Measurements from ENCODE around the gene C1orf159.

The C1orf159 gene

GRCh38 chr1:1081311-1082238, 34.3 kb downstream of the C1orf159 start:
- H3K23ac ChIP-seq (ENCODE audit: low read depth, low read length, poor library complexity) = peak overlapping the region; percentile 65
- no peak overlapping the region for H2BK120ac ChIP-seq (ENCODE audit: low read depth, low read length)
- no peak overlapping the region for H3K9ac ChIP-seq (ENCODE audit: low read depth, low read length, poor library complexity)
- peaks cover 0 to 3% (median 0%) of the 10 kb centered on the region in 3 experiments for H3K27me3 ChIP-seq (ENCODE audit: control insufficient read depth in 3 of 3, insufficient read depth in 3 of 3, low read depth in 1 of 3, low read length in 3 of 3)
- H2AFZ ChIP-seq (ENCODE audit: low read length) = no peak overlapping the region
- H3K4me3 ChIP-seq (ENCODE audit: low read length in 2 of 2) = peak overlapping the region in 1 of 2 donors; percentile 0
- H4K8ac ChIP-seq (ENCODE audit: low read depth, low read length) = no peak overlapping the region
- H3K9me3 ChIP-seq (replicated peaks in 1 of 2; ENCODE audit: control insufficient read depth in 2 of 2, insufficient read depth in 1 of 2, low read depth in 1 of 2, low read length in 2 of 2) = no peaks in the 10 kb centered on the region
- no peak overlapping the region for H2BK12ac ChIP-seq (ENCODE audit: low read length)
- H3K4me1 ChIP-seq (ENCODE audit: control insufficient read depth in 2 of 2, insufficient read depth in 1 of 2, low read depth in 1 of 2, low read length in 2 of 2) = peaks cover 7 to 11% of the 10 kb centered on the region in 2 donors
- no peak overlapping the region for H3K4me2 ChIP-seq (ENCODE audit: insufficient read depth, low read length, poor library complexity, severe bottlenecking)
- H2AK5ac ChIP-seq (ENCODE audit: low read depth, low read length) = no peak overlapping the region
- peaks cover 3% of the 10 kb centered on the region for H3K79me1 ChIP-seq (ENCODE audit: low read depth, low read length)
- peaks cover 2 to 3% of the 10 kb centered on the region in 2 donors for H3K36me3 ChIP-seq (replicated peaks in 1 of 2; ENCODE audit: control insufficient read depth in 2 of 2, insufficient read depth in 2 of 2, low read length in 2 of 2)
- no peak overlapping the region for H3K4ac ChIP-seq (ENCODE audit: low read length)
- H4K91ac ChIP-seq (ENCODE audit: low read depth, low read length, poor library complexity) = no peak overlapping the region
- peak overlapping the region; percentile 67 for H2BK15ac ChIP-seq (ENCODE audit: low read length)
- H3K27ac ChIP-seq (replicated peaks; ENCODE audit: low read length) = no peak overlapping the region
- no peak for DNase-seq (ENCODE audit: low spot score)
- no CpG with 5 or more reads among the region's 52 CpGs for WGBS, 2 donors (ENCODE audit: extremely low coverage in 2 of 2, insufficient read length in 2 of 2, insufficient replicate concordance in 1 of 2)
- H3K18ac ChIP-seq (ENCODE audit: low read length) = no peak overlapping the region
- no peak overlapping the region for H3K14ac ChIP-seq (ENCODE audit: low read length)
- peak overlapping the region; percentile 53 for H2BK5ac ChIP-seq (ENCODE audit: low read length)

GRCh38 chr1:1080951-1081310, 35.0 kb downstream of the C1orf159 start:
- peaks cover 7 to 11% of the 10 kb centered on the region in 2 donors for H3K4me1 ChIP-seq (ENCODE audit: control insufficient read depth in 2 of 2, insufficient read depth in 1 of 2, low read depth in 1 of 2, low read length in 2 of 2)
- H2BK5ac ChIP-seq (ENCODE audit: low read length) = no peak overlapping the region
- no peak overlapping the region for H3K27ac ChIP-seq (replicated peaks; ENCODE audit: low read length)
- H3K18ac ChIP-seq (ENCODE audit: low read length) = no peak overlapping the region
- H2BK120ac ChIP-seq (ENCODE audit: low read depth, low read length) = no peak overlapping the region
- peaks cover 0 to 3% (median 0%) of the 10 kb centered on the region in 3 experiments for H3K27me3 ChIP-seq (ENCODE audit: control insufficient read depth in 3 of 3, insufficient read depth in 3 of 3, low read depth in 1 of 3, low read length in 3 of 3)
- no peak overlapping the region for H2AK5ac ChIP-seq (ENCODE audit: low read depth, low read length)
- H3K23ac ChIP-seq (ENCODE audit: low read depth, low read length, poor library complexity) = peak overlapping the region; percentile 65
- no peak overlapping the region for H2BK12ac ChIP-seq (ENCODE audit: low read length)
- peak overlapping the region; percentile 67 for H2BK15ac ChIP-seq (ENCODE audit: low read length)
- no peak overlapping the region for H4K8ac ChIP-seq (ENCODE audit: low read depth, low read length)
- WGBS, 2 donors (ENCODE audit: extremely low coverage in 2 of 2, insufficient read length in 2 of 2, insufficient replicate concordance in 1 of 2) = no CpG with 5 or more reads among the region's 9 CpGs
- peaks cover 0 to 2% of the 10 kb centered on the region in 2 donors for H3K36me3 ChIP-seq (replicated peaks in 1 of 2; ENCODE audit: control insufficient read depth in 2 of 2, insufficient read depth in 2 of 2, low read length in 2 of 2)
- no peak overlapping the region for H3K4ac ChIP-seq (ENCODE audit: low read length)
- no peaks in the 10 kb centered on the region for H3K9me3 ChIP-seq (replicated peaks in 1 of 2; ENCODE audit: control insufficient read depth in 2 of 2, insufficient read depth in 1 of 2, low read depth in 1 of 2, low read length in 2 of 2)
- H3K79me1 ChIP-seq (ENCODE audit: low read depth, low read length) = peaks cover 1% of the 10 kb centered on the region
- H2AFZ ChIP-seq (ENCODE audit: low read length) = no peak overlapping the region
- H4K91ac ChIP-seq (ENCODE audit: low read depth, low read length, poor library complexity) = no peak overlapping the region
- H3K9ac ChIP-seq (ENCODE audit: low read depth, low read length, poor library complexity) = peak overlapping the region; percentile 70
- H3K14ac ChIP-seq (ENCODE audit: low read length) = no peak overlapping the region
- DNase-seq (ENCODE audit: low spot score) = no peak
- H3K4me3 ChIP-seq (ENCODE audit: low read length in 2 of 2) = peak overlapping the region in 1 of 2 donors; percentile 0
- peak overlapping the region; percentile 2 for H3K4me2 ChIP-seq (ENCODE audit: insufficient read depth, low read length, poor library complexity, severe bottlenecking)

GRCh38 chr1:1080122-1080757, 35.6 kb downstream of the C1orf159 start:
- Histone ChIP-seq H3K4me1 (ENCODE audit: control insufficient read depth in 2 of 2, insufficient read depth in 1 of 2, low read depth in 1 of 2, low read length in 2 of 2) (peaks cover 7 to 11% of the 10 kb centered on the region in 2 donors), H3K36me3 (replicated peaks in 1 of 2; ENCODE audit: control insufficient read depth in 2 of 2, insufficient read depth in 2 of 2, low read length in 2 of 2) (peaks cover 0 to 2% of the 10 kb centered on the region in 2 donors), H3K9me3 (replicated peaks in 1 of 2; ENCODE audit: control insufficient read depth in 2 of 2, insufficient read depth in 1 of 2, low read depth in 1 of 2, low read length in 2 of 2) (no peaks in the 10 kb centered on the region), H3K79me1 (ENCODE audit: low read depth, low read length) (peaks cover 1% of the 10 kb centered on the region), H3K14ac (ENCODE audit: low read length) (no peak overlapping the region), H2BK15ac (ENCODE audit: low read length) (peak overlapping the region; percentile 25), H4K91ac (ENCODE audit: low read depth, low read length, poor library complexity) (no peak overlapping the region), H3K18ac (ENCODE audit: low read length) (peak overlapping the region; percentile 92), H3K27me3 (ENCODE audit: control insufficient read depth in 3 of 3, insufficient read depth in 3 of 3, low read depth in 1 of 3, low read length in 3 of 3) (peaks cover 0 to 5% (median 0%) of the 10 kb centered on the region in 3 experiments), H2BK120ac (ENCODE audit: low read depth, low read length) (no peak overlapping the region), H2BK12ac (ENCODE audit: low read length) (no peak overlapping the region), H3K4me2 (ENCODE audit: insufficient read depth, low read length, poor library complexity, severe bottlenecking) (peak overlapping the region; percentile 61), H3K23ac (ENCODE audit: low read depth, low read length, poor library complexity) (peak overlapping the region; percentile 75), H3K4me3 (ENCODE audit: low read length in 2 of 2) (peak overlapping the region; percentile 20 to 31), H4K8ac (ENCODE audit: low read depth, low read length) (no peak overlapping the region), H2AFZ (ENCODE audit: low read length) (peak overlapping the region; percentile 85), H2BK5ac (ENCODE audit: low read length) (no peak overlapping the region), H3K27ac (replicated peaks; ENCODE audit: low read length) (no peak overlapping the region), H3K4ac (ENCODE audit: low read length) (no peak overlapping the region), H2AK5ac (ENCODE audit: low read depth, low read length) (peak overlapping the region; percentile 41), H3K9ac (ENCODE audit: low read depth, low read length, poor library complexity) (peak overlapping the region; percentile 21)
- DNase-seq (ENCODE audit: low spot score) = peak; percentile 61
- no CpG with 5 or more reads among the region's 23 CpGs for WGBS, 2 donors (ENCODE audit: extremely low coverage in 2 of 2, insufficient read length in 2 of 2, insufficient replicate concordance in 1 of 2)
